GM18867 (cell line): Measurements from ENCODE around the gene DHRSX.
"Not testable (repeated sequence)": the region's sequence is repeated elsewhere in the genome, so short reads cannot be mapped to it uniquely, and the experiment has no call there.

ENCODE experiments used
- ATAC-seq: cut with Tn5 transposase; IDR thresholded peaks from one replicate; pipeline ENCODE4 v1.9.1; 2021; ENCODE audit warnings: mild to moderate bottlenecking, moderate library complexity; ENCODE audit not compliant: unreplicated experiment

Gene DHRSX

DNA sequence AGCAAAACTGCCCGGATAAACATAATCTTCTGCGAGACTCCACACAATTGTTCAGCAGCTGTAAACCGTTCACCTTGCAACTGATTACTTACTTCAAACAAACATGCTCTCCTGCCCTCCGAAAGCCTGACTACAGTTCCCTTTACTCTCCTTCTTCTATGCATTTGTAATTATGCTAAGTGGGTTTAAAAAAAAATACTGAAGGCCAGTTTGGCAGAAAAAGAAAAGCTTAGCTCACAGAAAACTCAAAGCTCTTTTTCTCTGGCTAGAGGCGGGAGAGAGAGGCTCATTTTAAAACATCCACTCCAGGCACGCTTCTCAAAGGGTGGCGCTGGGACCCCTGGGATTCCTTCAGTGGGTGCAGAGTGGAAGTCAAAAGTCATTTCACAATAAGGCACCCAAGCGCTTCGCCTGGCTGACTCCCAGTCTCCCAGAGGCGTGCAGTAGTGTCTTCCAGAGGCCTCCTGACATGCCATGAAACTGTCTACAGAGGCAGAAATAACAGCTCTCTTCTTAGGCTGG, 1.9 kb downstream of the DHRSX start:
- ATAC-seq = no peak

DNA sequence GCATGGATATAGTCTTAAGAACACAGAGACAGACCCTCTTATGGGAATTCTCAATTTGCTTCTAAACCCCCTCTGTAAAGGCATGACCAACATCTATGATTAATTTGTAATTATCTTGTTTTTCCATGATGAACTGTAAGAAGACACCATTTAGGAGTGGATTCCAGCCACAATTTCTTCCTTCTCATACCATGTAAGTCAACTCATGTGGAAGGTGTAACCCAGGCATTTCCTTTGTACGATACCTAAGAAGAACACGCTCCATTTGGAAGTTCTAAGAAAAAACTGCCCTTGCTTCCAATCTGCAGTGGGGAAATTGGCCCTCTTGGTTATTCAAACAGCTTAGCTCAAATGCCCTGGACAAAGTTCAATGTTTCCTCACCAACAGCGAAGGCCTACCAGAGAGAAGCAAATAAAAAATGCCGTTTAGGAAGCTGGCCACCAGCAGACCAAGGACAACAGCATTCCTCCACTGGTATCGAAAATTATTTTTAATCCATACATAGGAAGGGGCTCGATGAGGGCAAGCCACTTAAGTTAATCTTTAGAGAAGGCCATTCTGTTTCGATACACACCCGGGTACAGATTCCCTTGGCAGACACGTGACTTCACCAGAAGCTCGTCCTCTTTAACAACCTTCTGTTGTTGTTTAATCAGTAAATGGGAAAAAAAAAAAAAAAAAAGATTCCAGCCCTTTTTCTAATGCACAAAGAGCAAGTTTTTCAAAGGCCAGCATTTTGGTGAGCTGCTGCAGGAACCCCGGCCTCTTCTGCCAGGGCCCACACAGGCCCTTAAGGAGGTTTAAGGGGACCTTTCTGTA, 2.6 kb downstream of the DHRSX start:
- no peak for ATAC-seq

DNA sequence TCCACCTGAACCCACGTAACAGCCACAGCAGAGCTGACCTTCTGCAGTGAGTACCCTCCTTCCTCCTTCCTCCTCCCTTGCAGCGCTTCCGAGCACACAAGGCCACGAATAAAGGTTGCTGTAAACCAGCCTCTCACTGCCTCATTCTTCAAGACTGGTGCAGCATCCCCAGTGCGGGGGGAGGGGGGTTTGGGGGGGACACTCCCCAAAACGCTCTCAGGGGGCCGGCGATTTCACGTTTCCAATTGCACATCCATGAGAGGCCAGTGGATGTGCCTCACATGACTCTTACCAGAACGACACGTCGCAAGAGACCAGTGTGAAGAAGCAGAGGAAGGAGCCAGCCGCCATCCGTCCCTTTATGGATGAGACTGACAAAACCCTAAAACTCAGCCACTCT, 5.2 kb downstream of the DHRSX start:
- ATAC-seq = no peak

GRCh38 chrX:2492531-2493218, 8.1 kb downstream of the DHRSX start:
- ATAC-seq = no peak

DNA sequence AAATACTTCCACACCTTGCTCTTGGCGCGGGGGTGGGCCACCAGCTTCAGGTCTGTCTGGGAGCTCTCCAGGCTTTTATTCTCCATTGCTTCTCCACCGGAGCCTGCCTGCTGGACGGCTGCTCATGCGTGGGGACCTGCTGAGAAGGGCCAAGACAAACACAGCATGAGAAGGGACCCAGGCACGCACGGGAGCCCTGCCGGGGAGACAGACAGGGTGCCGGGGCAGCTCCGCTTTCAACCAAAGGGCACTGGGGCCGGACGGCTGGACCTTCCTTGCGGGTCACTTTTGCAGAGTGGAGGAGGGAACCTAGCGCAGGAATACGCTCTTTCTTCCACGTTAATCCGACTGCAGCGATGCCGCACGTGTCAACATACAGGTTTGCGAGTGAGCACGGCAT, 10.1 kb downstream of the DHRSX start:
- no peak for ATAC-seq

GRCh38 chrX:2489446-2490445, 11.0 kb downstream of the DHRSX start:
- no peak for ATAC-seq

GRCh38 chrX:2488621-2489285, 12.0 kb downstream of the DHRSX start:
- no peak for ATAC-seq

DNA sequence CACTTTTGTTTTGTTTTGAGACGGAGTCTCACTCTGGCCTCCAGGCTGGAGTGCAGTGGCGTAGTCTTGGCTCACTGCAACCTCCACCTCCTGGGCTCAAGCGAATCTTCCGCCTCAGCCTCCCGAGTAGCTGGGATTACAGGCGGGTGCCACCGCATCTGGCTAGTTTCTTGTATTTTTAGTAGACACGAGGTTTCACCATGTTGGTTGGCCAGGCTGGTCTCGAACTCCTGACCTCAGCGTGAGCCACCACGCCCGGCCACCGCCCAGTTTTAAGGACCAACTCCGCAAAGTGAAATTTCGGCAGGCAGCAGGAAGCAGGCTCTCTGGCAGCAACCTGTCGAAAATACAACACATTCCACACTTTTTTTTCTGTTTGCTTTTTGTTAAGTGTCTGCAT, 13.4 kb downstream of the DHRSX start:
- ATAC-seq = no peak

DNA sequence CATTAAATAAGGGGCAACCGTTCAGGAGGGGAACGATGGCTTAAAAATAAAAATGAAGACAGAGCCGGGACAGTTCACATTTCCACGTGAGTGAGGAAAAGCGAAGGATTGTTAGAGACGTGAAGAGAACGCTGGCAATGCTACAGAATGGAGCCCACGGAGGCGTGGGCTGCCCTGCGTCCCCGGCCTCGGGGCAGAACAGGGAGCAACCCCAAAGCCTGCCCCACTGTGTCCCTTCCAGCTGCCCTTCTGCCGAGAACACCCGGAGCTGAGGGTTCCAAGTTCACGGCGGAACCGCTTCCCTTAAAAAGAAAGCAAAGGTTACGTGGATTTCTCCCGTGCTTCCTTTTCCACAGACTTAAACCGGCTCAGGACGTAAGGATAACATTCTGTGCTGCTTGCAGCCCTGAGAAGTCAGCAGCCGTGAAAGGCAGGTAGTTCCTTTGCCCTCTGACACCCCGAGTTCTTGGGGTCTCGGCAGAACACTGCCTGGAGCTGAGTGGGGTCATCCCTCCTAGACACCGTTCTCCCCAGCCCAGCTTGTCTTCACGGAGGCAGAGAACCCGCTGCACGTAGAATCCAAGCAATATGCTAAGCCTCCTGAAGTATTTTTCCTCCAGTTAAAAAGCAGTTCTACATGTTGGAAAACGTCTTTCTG, 14.2 kb downstream of the DHRSX start:
- no peak for ATAC-seq

DNA sequence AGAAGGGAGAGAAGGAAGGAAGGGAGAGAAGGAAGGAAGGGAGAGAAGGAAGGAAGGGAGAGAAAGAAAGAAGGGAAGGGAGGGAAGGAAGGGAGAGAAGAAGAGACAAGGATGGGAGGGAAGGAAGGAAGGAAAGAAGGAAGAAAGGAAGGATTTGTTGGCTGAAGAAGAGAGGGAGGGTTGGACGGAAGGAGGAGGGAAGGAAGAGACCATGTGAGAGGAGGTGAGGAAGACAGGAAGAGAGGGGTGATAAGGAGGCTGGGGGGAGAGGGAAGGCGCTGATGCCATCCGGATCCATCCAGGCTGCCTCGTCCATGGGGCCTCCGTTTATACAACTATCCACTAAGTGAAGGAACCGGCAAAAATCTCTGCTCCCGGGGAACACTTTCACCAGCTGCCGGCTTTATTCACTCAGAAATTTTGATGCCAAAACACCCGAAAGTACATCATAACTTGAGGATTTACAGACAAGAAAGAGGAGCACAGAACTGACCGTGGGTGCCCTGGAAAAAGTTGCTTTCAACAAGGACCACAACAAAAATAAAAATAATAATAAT, 14.9 kb downstream of the DHRSX start:
- ATAC-seq = no peak

GRCh38 chrX:2484721-2485648, 15.8 kb downstream of the DHRSX start:
- no peak for ATAC-seq

DNA sequence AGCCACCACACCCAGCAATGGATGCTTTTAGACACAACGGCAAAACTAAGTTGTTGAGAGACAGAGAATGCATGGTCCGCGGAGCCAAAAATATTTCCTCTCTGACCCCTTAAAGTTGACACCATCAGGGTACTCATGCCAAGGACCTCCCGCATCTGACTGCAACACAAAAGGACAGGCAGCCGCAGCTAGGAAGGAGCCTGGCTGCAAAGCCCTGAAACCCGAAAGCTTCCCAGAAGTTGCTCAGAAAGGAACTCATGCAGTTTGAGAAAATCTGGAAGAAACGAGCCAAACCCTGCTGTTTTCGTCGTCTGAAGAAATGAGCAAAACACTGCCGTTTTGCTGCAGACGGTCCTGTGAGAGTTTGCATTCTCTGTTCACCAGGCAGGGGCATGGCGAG, 16.5 kb downstream of the DHRSX start:
- ATAC-seq = no peak

- no peak for ATAC-seq
Observed at GRCh38 chrX:2483398-2484060, 17.2 kb downstream of the DHRSX start.

GRCh38 chrX:2481597-2481996, 19.2 kb downstream of the DHRSX start:
- not testable (repeated sequence) for ATAC-seq

DNA sequence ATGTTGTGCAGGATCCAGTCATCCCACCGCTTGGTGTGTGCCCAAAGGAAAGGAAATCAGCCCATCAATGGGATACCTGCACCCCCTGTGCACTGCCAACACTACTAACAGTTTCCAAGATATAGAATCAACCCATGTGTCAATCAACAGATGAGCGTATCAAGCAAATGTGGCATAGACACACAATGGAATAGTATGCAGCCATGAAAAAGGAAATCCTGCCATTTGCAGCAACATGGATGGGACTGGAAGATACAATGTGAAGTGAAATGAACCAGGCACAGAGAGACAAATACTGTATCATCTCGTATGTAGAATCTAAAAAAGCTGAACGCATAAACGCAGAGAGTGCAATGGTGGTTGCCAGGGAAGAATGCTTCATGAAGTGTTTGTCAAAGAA, 20.8 kb downstream of the DHRSX start:
- not testable (repeated sequence) for ATAC-seq

- ATAC-seq = no peak
Observed at GRCh38 chrX:2479420-2479780, 21.4 kb downstream of the DHRSX start.

DNA sequence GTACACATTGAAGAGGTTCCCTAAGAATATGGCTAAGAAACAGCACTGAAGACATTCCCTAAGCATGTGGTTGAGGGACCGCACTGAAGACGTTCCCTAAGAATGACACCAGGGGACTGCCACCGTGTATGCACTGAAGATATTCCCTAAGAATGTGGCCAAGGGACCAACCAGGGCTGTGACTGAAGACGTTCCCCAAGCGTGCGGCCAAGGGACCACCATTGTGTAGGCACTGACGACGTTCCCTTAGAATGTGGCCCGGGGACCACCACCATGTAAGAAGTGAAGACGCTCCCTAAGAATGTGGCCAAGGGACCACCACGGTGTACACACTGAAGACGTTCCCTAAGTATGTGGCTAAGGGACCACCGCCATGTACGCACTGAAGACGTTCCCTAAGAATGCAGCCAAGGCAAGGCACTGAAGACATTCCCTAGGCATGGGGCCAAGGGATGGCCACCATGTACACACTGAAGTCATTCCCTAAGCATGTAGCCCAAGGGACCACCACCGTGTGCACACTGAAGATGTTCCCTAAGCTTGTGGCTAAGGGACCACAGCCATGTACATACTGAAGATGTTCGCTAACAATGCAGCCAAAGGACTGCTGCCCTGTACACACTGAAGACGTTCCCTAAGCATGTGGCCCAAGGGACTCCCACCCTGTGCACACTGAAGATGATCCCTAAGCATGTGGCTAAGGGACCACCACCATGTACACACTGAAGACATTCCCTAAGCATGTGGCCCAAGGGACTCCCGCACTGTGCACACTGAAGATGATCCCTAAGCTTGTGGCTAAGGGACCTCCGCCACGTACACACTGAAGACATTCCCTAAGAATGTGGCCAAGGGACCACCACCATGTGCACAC, 22.0 kb downstream of the DHRSX start:
- ATAC-seq = no peak
